Measurements from ENCODE around the gene CD7.

CD7 gene

DNA sequence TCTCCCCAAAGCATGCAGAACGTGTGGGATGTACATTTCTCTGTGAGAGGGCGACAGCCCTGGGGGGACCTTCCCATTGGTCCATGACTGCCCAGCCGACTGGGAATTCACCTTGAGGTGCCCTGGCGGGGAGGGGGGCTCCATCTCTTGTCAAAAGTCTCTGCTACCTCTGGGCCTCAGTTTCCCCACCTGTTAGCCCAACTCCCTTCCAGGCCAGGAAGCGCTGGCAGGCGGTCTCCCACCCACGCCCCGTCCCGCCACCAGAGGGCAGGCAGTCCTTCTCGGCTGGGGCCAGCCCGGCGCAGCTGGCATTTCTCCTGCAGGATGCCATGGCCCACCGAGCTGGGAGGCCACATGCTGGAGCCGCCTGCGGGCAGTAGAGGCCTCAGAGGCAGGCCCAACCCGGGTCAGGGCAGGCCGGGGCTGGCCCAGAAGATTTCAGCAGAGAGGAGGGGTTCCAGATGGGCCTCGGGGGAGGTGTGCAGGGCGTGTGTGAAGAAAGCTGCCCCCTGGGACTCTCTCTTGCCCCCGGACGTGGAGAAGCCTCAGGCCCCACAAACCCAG lies 16.6 kb downstream of the CD7 start:
- no peak for DNase-seq (ENCODE audit: extremely low read depth in 1 of 2, low read depth in 1 of 2)

DNA sequence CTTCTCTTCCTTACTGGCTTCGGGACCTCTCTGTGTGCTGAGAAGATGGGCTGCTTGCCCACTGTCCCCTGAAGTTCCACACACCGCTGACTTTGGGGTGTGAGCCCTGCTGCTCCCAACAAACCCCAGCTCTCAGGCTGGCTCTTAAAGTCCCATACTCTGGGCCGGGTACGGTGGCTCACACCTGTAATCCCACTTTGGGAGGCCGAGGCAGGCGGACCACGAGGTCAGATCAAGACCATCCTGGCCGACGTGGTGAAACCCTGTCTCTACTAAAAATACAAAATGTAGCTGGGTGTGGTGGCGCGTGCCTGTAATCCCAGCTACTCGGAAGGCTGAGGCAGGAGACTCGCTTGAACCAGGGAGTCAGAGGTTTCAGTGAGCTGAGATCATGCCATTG lies 17.2 kb downstream of the CD7 start:
- DNase-seq (ENCODE audit: extremely low read depth in 1 of 2, low read depth in 1 of 2): no peak

DNA sequence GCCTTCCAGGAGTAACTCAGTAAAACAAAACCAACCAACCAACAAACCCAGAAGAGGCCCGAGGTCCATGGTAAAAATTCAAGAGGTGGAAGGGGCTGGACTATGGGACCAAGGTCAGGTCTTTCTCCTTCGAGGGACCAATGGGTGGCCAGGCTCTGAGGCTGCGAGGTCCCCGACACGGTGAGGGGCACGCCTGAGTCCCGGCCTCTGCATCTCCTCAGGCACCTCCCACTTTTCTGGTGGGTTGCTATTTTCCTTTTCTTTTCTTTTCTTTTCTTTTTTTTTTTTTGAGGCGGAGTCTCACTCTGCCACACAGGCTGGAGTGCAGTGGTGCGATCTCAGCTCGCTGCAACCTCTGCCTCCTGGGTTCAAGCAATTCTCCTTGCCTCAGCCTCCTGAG lies 18.0 kb downstream of the CD7 start:
- peak in 1 of 2 donors; percentile 74 for DNase-seq (ENCODE audit: extremely low read depth in 1 of 2, low read depth in 1 of 2)

DNA sequence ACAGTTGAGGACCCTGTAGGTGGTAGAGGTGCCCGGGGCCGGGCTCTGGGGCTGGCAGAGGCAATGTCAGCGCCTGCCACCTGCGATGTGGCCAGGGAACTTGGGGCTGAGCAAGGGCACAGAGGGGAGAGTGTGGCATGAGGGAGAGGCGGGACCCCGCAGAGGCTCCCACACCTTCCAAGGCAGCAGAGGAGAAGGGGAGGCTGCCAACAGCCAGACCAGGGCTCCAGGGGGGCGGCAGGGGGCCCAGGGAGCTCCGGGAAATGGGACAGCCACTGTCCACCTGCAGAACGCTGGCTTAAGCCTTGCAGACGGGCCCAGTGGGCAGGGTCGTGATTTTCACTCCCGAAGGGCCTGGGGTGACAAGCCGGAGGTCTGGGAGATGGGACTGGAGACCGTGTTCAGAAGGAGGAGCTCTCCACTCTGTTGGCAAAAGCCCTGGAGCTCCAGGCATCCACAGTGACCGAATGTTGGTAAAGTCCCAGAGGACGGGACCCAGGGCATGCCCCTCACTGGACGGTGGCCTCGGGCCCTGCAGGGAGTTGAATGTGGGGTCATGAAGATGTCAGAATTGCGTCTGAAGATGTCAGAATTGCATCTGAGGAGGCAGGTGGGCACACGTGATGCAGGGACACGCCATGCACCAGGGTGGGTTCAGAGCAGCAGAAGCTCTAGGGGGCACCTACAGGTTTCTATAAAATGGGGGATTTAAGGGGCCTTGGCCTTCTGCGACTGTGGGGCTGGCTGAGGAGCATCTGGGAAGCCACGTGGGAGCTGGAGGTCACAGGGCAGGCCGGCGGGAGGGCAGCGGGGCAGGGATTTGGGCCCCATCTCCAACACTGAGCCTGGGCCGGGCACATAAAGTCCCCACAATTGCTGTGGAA lies 18.6 kb downstream of the CD7 start:
- no peak for DNase-seq (ENCODE audit: extremely low read depth in 1 of 2, low read depth in 1 of 2)

DNA sequence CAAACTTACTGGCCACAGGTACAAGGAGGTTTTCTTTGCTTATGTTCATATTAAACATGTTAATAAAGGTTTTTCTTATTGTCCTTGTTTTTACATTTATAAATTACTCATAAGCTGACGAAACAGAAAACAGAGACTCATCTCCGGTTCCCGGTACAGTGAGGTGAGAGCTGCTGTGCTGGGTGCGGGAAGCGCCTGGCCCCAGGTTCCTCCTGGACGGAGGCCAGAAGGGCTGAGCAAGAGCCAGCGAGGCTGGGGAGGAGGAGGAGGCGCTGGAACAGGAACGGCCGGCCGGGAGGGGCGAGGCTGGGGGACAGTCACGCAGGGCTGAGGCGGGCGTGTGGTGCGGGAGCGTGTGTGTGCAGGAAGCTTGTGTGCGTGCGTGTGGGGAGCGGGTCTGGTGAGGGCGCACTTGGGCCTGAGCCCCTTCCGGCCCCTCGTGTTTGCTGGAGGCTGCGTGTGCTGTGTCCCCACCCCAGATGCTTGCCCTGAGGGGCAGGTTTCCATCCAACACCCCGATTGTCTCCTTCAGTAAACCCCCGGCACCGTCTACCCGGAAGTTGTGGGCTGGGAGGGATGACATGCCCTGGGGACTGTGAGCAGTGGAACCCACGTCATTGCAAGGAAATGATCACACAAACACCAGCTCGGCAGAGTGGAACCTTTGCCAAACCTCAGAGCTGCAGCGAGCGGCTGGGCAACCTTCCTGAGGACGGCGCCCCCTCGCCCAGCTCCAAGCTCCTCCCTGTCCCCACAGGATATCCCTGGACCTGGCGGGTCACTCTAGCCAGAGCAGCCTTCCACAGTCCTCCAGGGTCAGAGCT lies 19.5 kb downstream of the CD7 start:
- peak; percentile 84 to 95 for DNase-seq (ENCODE audit: extremely low read depth in 1 of 2, low read depth in 1 of 2)

DNA sequence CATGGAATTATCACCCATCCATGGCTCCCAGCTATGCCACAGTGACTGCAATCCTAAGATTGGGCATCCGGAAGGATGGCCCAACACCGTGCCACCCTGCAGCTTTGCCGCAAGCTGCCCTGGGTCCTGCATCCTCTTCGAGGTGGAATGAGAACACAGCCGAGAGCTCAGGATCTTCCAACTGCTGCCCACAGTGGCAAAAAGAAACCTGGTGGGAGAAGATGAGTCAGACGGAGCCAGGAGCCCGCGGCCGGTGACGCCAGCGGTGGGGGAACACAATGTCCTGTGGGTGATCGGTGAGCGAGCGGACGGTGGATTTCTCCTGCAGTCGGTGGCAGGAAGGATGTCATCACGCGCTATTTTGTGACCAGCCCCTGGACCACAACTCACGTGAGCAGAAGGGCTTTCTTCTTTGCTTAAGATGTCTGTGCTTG lies 20.1 kb downstream of the CD7 start:
- peak; percentile 89 to 94 for DNase-seq (ENCODE audit: extremely low read depth in 1 of 2, low read depth in 1 of 2)

DNA sequence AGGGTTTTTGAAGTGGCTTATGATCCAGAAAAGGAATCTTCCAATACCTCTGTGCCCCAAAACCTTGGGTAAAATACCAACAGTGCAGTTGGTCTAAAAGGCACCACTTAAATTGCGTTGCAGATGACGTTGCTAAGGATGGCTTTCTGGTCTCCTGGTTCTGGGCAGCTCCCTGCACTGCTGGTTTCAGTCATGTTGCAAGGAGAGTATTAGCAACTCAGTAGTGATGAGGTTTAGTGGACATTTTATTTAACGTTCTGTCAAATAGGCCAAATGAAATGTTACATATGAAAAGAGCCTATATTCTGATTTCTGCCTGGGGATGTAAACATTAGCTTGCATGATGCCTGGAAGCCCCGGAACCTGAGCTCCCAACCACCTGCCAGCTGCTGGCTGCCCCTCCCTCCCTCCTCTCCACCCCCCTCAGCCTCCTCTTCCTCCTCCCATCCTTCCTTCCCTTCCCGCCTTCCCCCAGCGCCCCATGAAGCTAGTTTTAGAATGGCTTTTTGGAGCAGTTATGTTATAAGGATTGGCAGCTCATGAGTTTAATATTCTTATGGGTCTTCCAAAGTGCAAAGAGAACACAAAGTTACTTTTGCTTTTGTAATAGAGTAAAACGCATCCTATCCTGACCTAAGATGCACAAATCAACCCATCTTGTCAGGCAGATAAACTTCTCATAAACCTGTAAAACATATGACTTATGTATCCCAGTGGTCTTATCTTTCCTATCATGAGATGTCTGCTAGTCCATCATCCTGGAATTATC lies 20.7 kb downstream of the CD7 start:
- no peak for DNase-seq (ENCODE audit: extremely low read depth in 1 of 2, low read depth in 1 of 2)

DNA sequence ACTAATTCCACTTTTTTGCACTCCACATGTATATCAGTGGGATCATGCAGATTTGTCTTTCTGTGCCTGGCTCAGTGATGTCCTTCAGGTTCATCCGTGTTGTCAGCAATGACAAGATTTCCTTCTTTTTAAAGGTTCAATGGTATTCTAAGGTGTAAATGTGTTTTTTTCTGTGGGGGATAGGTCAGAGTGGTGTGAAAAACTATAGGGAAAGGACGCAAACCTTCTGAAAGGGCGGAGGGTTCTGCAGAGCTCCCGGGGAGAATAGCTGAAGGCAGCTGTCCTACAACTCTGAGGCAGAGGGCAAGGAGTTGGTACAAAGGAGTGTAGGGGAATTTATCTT lies 22.0 kb downstream of the CD7 start:
- DNase-seq (ENCODE audit: extremely low read depth in 1 of 2, low read depth in 1 of 2): no peak

DNA sequence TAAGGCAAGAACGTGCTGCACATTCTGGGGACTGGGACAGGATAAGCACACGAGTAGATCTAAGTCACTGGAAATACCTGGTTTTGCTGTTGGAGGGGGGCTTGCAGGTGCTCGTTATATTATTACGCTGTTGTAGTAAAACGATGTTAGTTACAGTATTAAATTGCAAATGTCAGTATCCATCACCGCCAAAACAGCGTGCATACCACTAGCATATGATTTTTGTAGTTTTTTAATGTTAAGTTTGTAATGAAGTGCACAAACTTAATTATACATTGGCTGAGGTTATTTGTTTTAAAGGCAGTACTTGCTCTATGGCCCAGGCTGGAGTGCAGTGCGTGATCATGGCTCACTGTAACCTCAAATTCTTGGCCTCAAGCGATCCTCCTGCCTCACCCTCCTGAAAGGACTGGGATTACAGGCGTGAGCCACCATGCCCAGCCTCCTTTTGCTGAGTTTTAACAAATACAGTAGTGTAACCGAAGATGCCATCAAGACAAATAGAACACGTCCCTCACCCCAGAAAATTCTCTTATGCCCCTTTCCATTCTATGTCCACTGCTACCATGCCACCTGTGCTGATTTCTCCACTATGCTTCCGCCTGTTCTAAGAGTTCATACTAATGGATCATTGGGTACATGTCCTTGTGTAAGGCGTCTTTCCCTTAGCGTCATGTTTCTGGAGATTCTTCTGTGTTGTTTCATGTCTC lies 23.2 kb downstream of the CD7 start:
- no peak for DNase-seq (ENCODE audit: extremely low read depth in 1 of 2, low read depth in 1 of 2)

DNA sequence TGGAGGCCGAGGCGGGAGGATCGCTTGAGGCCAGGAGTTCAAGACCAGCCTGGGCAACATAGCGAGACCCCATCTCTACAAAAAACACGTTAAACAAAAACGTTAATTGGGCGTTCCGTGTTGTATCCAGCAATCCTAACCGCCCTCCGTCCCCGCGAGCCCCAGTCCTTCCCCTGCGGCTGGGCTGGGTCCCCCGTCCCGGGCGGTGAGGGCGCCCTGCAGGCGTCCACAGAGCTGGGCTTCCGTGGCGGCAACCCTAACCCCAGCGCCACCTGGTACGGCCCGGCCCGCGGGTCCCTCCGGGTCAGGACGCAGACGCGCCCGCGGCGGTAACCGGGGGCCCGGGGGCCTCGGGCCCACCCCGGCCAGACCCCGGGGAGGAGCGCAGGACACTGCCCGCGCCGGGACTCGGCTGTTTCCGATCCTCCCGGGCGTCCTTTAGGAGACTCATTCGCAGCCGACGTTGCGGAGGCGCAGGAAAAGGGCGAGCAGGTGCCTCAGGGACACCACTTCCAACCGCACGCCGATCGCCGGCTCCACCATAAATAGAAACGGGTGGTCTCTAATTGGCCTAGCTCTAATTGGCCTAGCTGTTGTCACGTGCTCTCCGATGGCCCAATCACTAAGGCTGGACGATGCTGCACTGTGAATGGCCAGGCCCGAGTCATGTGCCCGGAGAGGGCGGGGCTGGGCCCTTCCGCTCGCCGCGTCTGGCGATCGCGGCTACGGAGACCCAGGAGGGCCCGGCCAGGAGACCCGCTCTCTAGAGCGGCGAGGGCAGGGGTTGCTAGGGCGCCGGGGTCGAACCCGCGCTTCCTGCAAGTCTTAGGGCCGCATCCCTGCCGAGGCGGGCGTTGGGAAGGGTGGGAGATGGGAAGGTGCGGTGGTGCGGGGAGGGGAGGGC lies 24.9 kb downstream of the CD7 start:
- peak; percentile 85 to 92 for DNase-seq (ENCODE audit: extremely low read depth in 1 of 2, low read depth in 1 of 2)

DNA sequence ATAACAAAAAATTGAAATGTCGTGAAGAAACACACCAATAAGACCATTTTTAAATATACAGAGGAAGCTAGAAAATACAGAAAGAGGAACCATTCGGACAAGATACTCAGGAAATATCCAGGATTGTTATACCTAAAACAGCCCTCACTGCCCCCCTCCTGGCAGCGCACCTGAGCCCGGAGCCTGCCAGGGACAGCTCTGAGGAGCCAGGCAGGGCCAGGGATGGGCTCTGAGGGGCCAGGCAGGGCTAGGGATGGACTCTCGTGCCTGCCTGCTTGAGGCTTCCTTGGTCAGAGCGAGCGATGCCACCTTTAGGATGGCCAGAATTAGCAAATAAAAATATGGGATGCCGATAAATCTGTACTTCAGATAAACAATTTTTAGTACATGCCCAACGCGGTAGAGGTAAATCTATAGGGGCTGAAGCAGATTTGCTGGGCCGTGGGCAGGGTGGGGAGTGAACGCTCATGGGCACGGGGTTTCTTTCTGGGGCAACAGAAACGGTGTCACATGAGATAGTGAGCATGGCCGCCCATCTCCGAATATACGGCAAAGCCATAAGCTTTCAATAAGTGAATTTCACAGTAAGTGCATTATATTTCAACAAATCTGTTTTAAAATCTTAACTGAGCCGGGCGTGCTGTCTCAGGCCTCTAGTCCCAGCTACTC lies 25.7 kb downstream of the CD7 start:
- no peak for DNase-seq (ENCODE audit: extremely low read depth in 1 of 2, low read depth in 1 of 2)

DNA sequence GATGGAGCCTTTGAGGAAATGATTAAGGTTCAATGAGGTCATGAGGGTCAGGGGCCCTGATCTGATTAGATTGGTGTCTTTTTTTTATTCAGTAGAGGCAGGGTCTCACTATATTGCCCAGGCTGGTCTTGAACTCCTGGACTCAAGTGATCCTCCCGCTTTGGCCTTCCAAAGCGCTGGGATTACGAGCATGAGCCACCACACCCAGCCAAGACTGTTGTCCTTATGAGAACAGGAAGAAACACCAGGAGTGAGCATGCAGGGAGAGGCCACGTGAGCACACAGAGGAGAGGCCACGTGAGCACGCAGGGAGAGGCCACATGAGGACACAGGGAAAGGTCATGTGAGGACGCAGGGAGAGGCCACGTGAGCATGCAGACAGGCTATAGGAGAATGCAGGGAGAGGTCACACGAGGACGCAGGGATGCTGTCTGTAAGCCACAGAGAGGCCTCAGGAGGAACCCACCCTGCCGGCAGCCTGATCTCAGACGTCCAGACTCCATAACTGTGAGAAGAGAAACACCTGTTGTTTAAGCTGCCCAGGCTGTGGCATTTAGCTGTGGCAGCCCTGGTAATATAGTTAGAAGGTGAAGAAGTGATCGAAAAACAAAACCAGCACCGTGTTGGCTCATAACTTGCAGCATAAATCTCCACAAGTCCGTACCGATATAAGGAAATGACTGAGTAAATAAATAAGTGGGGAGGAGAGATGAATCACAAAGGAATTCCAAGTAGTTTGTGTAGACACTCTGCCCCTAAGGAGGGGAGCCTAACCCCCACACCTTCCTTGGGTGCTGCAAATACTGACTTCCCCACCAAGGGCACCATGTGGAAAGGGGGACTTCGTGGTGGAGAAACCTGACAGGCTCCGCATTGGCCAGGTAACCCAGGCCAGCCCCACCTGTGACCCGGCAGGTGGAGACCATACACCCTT lies 29.3 kb downstream of the CD7 start:
- DNase-seq (ENCODE audit: extremely low read depth in 1 of 2, low read depth in 1 of 2): no peak

DNA sequence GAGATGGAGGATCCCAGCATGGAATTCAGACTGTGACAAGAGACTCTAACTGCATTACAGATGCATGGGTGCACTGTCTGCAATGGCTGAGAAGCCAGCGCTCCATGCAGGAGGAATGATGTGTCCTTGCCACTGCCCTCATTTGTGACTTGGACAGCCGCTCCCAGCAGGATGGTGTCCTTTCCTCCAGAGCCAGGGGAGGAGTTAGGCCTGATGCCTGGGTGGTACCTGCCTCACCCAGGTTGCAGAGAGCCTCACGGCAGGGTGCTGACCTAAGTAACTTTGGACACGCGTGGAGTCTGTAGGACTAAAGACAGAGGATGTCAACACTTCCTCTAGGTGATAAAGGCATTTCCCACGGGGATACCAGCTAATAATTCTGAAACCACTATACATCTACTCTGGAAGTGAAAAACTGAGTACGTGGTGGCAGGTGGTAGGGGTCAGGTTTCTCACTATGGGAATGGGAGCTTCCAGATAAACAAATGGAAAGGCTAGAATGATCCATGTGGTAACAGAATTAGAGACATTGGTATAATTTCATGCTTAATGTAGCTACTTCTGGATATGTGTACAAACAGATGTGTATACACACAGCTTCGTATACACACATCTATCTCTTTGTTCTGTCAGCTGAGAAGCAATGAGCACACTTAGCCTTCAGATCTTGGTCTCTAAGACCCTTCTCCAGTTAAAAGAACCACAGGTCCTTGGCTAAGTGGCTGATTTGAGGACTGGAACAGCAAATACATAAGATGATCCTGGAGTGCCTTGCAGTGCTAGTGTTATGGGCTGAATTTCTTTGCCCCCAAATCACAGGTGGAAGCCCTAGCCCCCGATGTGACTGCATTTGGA lies 30.2 kb downstream of the CD7 start:
- DNase-seq (ENCODE audit: extremely low read depth in 1 of 2, low read depth in 1 of 2): no peak

DNA sequence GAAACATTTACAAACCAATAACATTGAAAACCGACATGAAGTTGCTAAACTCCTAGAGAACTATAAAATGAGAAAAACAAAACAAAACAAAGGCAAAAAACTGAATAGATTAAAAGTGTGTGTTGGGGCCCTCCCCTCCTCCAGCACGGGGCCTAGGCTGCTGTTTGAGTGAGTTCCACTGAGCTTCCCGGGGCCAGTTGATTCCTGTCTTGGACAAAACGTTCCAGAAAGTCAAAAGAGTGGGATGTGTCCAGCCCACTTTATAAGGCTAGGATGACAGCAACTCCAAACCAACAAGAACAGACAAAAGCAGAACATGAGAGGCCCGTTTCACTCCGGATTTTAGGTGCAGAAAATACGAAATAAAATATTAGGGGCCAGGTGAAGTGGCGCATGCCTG lies 32.3 kb downstream of the CD7 start:
- no peak for DNase-seq (ENCODE audit: extremely low read depth in 1 of 2, low read depth in 1 of 2)

DNA sequence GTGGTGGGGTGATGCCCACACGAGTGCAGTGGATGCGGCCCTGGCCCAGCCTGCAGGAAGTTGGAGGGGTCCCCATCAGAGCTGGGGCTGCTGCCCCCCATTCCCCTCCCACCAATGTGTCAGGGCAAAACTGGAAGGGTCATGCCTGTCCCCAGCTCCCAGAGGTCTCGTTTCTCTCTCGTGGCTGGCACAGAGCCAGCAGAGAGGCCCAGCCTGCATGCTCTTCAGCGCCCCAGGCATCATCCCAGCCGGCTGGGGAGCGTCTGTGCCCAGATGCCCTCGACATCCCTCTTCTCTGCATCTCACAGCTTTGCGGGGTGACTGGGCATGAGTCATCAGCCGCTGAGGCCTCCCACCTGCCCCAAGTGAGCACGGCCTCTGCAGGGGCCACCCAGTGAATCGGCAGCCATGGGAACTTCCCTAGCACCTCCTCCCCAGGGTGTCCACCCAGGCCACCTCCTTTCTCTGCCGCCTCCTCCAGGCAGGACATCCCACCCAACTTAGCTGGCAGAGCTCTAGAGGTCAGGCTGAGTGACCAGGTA lies 34.1 kb downstream of the CD7 start:
- DNase-seq (ENCODE audit: extremely low read depth in 1 of 2, low read depth in 1 of 2): peak in 1 of 2 donors; percentile 79

Measured in stimulated activated CD8-positive, alpha-beta memory T cell treated with anti-CD3 and anti-CD28 coated beads, Interleukin-7, amount 100 ng/mL, for 48 hours (primary cell).